ENCODE data around the gene RUFY1.

GRCh38 chr5:179526978-179527377 is 23.4 kb upstream of the RUFY1 start:
- TF ChIP-seq CTCF (IDR thresholded peaks at IDR 0.05; ENCODE audit: low read length) = no peak
- no peak for TF ChIP-seq EZH2 (IDR thresholded peaks at IDR 0.05; ENCODE audit: borderline replicate concordance, low read length)

All from OCI-LY1 (cell line).